Stimulated activated CD4-positive, alpha-beta T cell treated with anti-CD3 and anti-CD28 coated beads, Interleukin-1b, Interleukin-23, amount 100 ng/mL, for 24 hours (primary cell): ENCODE results near the gene PDE10A.

Experiments used
- DNase-seq, 4 experiments: peaks; one replicate each; pipeline ENCODE4 v3.0.0-alpha.2; 2020; ENCODE audit warnings: low read depth in 4 of 4, low spot score in 1 of 4

PDE10A gene

DNA sequence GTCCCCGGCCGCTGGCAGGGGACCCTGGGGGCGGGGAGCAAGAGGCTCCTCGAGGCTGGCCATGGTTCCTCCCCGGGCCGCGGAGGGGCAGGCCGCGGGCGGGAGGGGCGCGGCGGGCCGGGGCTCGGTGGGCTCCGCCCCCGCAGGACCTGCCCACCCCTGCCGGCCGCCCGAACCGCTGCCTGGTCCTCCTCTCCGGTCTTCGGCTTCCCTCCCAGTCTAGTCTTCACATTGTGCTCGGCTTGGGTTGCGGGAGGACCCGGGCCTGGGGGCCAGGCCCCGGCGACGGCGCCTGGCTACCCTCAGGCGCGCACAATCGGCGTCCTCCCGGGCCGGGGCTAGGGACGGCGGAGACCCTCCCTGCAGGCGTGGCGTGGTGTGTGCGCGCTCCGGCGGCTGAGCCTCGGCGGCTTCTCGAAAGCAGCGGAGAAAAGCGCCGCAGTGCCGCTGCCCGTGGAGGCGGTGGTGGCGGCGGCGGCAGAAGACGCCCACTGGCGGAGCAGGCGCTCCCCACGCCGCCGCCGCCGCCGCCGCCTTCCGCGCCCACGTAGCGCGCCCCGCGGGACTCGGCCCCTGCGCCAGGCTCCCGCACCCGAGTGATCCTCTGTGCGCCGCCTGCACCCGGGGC is at the start of gene PDE10A:
PDE10A (minus strand) TSS at position 493 of the 628 bp plus-strand sequence; CDS start at position 63, 430 bp downstream.
- DNase-seq = no peak

DNA sequence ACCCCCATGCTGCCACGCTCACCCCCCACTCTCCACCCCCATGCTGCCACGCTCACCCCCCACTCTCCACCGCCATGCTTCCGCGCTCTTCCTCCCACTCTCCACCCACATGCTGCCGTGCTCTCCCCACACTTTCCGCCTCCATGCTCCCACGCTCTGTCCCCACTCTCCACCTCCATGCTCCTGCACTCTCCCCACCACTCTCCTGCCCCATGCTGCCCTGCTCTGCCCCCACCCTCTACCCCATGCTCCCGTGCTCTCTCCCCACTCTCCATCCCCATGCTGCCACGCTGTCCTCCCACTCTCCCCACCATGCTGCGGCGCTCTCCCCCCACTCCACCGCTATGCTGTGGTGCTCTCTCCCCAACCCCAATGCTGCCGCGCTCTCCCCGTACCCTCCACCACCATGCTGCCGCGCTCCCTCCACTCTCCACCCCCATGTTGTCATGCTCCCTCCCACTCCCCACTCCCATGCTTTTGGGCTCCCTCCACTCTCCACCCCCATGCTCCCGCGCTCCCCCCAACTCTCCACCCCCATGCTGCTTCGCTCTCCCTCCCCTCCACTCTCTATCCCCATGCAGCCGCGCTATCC is 46.0 kb upstream of the PDE10A start:
- no peak for DNase-seq

DNA sequence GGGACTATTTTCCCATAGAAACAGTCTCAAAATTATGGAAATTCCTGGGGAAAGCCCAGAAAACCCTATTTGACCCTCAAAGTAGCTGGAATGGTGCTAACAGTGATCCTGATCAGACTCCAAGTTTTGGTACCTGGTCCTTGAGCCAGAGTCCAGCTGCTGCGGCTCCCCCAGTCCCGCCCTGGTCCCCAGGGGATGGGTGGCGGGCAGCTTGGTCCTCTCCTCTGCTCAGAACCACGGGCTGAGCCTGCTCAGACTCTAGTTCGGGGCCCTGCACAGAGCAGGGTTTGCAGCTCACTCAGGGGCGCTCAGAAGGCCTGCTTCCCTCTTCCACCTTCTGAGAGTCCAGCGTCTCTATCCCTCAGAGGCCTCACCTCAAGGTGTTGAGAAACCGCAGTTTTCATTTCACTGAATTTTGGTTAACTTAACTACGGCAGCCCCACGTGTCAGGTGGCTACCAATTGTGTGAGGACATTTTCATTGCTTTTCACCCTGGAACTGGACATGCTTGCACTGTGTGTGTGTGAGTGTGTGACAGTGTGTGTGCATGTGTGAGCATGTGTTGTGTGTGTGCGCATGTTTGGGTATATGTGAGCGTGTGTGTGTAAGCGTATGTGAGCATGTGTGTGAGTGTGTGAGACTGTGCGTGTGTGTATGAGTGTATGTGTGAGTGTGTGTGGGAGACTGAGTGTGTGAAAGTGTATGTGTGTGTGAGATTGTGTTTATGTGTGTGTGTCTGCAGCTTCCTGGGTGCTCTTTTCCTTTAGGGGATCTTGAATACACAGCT is 44.2 kb upstream of the PDE10A start:
- no peak for DNase-seq

DNA sequence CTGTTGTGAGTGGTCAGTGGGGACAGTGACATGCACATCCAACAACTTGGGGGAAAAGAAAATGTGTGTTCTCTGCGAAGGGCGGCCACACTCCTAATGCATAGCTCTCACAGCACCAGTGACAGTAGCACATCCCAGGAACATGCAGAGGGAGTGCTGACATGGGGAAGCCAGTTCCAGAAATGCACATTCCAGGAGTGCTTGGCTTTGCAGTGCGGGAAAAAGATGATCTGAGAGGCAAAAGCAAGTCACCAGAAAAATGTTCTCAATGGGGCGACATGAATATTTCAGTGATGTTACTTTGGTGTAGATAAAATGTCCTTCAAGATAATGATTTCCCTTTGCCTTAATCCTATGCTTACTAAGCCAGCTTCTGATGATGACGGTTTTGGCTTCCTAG is 42.9 kb upstream of the PDE10A start:
- no peak for DNase-seq

DNA sequence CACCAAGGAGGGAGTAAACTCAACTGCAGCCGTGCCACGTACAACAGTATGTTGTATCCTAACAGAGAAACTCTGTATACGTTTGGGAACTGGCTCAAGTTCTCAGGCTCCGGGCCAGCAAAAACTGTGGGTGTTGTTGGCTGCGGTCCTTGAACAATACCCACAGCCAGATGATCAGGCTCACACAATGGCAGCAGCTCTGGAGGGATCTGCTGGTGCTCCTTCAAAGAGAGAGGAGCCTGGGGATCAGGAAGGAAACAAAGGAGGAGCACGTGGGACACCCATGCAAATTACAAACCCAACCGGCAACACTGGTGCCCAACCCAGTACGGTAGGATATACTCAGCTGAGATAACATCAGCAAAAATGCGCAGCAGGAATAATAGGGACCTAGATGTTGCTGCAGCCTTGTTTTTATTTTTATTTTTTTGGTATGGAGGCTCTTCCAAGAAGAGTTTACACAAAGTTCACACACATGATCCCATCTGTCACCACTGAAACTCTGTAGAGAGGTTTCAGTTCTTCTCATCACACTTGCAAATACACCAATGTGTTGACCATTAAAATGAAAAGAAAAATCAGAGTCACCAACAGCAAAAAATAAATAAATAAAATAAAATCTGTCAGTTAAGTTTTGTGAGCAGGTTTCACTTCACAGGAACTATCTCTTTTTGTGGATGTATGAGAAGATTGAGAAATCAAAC is 41.2 kb upstream of the PDE10A start:
- DNase-seq = no peak

DNA sequence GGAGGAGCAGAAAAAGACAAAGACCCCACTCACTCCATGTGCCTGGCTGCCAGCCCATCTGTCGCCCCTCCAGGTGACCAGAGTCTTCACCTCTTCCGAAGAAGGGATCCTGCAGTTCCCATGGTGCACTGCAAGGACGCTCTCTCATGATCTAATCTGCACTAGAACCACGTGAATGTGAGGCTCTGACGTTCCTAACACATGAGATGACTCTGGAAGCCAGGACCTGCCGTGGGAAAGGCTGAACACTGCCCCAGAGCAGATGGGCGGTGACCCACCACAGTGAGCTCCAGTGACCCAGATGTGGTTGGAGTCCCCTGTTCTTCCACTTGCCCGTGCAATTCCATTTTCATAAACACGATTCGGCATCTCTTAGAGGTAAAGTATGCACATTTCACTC is 39.6 kb upstream of the PDE10A start:
- DNase-seq = no peak

DNA sequence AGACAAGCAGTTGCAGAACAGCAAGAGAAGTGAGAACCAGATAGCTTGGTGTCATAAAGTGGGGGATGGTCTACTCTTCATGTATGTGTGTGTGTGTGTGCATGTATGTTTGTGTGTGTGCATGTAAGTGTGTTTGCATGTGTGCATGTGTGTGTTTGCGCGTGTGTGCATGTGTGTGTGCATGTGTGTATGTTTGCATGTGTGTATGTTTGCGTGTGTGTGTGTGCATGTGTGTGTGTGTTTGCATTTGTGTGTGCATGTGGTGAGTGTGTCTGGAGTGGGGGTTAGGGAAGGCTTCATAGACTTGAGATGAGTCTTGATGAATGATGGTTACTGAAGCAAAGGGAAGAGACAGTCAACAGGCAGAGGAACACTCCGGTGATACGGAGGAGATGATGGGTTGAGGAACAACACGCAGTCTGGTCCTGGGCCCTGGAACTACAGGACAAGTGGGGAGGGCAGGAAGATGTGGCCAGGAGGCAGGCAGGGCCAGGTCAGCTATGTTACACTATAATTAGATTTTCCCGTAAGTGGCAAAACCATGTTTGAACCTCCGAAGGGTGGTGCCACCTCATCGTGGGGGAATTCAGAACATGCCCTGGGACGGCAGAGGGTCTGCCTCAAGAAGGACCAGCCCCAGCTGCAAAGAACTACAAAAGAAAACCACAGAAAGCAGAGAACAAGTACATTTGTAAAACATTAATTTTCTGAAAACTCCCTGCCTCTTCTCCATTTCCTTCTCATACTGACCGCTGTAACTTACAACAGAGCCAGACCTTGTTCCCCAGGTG is 38.7 kb upstream of the PDE10A start:
- DNase-seq = no peak

DNA sequence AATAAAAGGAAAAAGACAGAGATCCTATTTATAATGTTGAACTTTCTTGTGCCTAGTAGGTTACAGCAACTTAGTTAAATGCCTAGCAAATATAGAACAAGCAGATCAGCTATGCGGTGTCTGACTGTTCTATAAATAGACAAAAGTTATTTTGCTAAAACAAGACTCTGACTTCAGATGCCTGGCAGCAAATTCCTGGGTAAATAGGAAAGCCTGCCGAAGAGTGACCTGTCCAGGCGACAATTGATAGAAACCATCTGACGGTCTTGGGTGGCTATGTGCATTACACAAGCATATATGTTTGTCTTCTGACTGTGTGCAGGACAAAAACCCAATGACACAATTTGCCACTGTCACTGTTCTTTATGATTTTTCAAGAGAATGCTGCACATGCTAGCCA is 38.0 kb upstream of the PDE10A start:
- no peak for DNase-seq

DNA sequence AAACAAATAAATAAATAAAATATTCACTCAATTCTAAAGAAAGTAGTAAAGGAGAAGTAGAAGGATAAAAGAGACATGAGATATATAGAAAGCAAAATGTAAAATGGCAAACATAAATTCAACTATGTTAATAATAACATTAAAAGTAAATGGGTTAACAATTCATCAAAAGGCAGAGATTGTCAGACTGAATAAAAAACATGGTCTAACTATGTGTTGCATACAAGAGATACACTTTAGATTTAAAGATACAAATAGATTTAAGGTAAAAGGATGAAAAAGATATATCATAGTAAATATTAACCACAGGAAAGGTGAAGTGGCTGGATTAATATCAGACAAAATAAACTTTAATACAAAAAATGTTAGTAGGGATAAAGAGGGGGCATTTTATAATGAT is 35.8 kb upstream of the PDE10A start:
- no peak for DNase-seq

DNA sequence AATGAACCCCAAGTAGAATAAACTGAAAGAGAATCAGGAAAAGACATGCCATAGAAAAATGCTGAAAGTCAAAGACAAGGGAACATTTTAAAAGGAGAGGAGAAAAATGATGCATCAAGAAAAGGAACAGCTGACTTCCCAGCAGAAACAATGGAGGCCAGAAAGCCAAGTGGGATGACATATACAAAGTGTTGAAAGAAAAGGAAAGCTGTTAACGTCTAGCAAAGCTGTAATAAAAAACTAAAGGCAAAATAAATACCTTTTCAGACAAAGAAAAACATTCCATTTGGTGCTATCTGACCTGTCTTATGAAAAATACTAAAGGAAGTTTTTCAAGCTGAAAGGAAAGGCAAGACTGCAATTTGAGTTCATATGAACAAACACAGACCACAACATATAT is 34.1 kb upstream of the PDE10A start:
- DNase-seq = no peak

DNA sequence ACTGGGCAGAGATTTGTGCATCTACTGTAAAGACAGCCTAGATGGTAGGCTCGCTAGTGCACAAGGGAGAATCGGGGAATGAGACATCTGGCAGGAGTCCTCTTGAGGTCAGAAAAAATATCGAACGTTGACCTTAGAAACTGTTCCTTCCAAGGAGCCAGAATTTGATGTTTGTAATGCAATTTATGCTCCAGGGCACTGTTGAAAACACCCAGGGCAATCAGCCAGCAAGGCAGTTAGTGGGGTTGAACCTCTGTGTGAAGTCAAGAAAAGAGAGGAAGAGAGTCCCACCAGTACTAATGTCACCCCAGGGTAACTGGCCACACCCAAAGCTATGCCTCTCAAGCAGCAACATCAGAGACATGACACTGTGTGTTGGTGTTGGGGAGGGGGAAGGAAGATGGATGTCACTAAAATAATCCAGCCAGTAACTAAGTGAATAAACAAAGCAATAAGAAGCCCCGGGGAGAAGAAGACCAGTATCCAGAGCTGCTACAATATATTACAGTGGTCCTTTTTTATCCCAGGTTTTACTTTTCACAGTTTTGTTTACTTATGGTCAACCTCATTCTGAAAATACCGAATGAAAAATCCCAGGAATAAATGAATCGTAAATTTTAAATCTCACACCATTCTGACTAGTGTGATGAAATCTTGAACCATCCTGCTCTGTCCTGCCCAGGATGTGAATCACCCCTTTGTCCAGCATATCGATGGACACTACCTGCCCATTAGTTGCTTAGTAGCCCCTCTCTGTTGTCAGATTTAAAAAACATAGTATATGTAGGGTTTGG is 32.9 kb upstream of the PDE10A start:
- DNase-seq = no peak

DNA sequence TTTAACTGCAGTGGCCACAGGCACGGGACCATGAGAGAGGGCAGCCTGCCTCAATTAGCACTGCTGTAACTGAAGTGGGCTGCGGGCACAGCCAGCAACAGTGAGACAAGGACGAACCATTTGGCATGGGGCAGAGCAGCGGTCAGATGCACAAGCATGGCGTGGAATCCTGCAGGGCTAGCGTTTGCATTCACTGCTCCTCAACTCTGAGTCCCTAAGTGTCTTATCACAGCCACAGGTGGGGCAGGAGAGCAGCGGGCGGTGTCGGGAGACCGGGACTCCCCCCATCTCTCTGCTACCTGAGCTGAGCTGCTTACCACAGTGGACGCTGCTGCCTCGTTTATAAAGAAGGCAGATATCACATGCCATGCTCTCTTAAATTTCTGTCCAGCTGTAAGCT is 31.3 kb upstream of the PDE10A start:
- no peak for DNase-seq

DNA sequence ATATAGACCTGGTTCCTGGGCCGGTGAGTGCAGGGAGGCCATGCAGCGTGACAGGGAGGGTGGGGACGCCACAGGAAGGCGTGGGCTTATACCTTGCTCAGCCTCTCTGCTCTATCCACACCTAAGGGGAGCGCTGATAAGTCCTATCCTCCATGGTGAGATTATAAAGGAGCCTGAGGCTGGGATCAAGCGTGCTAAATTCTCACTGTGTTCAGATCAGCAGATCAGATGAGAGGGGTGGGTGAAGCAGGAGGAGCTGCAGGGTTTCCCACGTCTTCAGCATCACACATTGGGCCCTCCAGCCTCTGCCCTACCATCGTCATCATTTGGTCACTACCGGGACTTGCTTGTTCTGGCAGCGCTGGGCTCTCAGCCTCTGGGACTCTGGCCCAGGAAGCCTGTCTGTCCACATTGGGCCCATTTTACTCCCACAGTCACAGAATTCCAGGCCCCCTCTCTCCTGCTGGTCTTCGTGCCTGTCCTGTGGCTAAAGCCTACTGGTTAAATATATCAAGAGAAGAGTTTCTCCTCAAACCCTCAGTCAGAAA is 29.1 kb upstream of the PDE10A start:
- DNase-seq = no peak

DNA sequence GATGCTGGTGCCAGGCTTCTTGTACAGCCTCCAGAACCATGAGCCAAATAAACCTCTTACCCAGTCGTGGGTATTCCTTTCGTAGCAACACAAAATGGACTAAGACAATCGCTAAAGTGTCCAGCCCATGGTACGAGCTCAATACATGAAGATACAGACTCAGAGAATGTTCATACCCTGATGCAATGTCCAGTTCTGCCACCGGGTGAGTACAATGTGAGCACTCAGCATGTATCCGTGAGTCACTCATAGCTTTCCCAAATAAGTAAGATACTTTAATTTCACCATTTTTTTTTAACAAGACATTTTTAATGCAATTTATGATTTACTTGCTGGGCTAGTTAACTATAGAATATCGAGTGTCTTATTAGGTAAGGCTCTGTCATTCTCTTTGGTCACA is 26.7 kb upstream of the PDE10A start:
- no peak for DNase-seq

DNA sequence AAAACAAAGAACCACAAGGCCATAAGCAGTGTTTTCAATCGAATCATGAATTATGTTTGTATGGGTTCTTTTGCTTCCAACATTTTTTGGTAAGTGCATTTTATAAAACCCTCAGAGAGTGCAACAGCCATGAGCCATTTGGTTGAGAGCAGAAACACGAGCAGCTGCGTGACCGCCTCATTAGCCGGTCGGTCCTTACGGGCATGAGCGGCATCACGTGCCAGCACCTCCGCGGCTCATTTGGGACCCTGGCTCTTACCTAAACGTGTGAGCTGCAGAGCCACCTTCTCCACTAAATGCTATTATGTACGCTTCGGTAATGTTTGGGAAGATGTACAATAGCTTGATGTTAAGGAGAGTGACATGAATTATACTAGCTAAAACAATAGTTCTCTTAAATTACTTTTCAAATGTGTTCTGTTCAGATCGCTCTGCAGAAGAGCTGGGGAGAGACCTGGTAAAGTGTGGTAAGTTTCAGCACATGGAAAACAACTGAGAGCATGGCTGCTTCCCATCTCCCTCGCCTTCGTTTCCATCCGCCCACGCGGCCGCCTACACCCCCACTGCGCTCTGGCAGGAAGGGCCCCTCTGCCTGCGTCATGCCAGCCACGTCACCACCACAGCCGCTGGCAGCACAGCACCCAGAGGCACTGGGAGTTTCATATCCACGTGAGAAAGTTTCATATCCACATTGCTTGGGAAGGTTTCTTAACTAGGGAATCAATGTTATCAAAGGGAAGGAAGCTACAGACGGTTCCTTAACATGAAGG is 23.7 kb upstream of the PDE10A start:
- DNase-seq = no peak

DNA sequence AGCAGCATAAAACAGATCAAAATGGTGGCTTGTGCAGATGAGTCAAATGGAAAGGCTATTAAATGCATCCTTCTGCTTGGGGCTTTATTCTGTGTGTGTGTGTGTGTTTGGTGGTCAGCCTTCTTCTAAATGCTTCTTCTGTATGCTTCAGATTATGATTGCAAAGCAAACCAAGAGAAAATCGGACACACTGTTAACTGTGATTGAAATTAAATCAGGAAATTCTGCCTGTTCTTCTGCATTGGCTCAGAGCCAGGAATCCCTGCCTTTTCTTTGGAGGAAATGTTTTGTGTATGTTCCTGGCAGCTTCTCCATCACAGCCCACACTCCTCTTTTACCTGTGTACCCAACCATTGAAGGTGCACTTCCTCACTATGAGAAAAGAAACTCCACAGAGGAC is 22.3 kb upstream of the PDE10A start:
- no peak for DNase-seq

DNA sequence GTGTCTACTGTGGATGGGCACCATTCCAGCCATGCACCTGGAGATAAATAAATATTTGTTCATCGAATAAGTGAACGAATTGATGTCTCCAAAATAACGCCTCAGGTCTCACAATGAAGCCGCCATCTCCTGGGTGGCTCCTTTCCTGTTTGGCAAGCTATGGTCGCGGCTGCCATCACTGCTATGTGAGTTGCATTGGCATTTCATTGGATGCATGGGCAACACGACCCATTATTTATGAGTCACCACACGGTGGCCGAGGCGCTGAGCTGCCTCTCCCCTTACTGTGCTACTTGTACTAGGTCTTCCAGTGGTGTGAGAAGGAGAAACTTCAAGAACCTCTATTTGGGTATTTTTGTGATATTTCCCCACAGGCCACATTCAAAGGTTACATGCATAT is 21.3 kb upstream of the PDE10A start:
- DNase-seq = no peak

DNA sequence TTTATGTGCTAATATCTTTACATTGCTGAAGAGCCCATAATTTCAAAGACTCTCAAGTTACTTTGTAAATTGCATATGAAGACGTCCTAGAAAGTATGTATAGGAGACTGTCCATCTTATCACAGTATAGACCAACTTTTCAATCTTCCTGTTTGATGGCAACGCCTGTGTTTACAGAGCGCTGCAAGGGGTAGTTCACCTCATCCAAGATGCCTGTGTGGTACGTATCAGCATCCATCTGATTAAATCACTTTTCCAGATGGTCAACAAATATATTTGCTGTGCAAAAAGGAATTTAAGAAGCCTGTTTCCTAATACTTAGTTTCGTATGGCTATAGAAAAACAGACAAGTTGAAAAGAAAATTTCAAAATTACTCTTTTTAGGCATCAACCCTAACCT is 17.9 kb upstream of the PDE10A start:
- DNase-seq = no peak

DNA sequence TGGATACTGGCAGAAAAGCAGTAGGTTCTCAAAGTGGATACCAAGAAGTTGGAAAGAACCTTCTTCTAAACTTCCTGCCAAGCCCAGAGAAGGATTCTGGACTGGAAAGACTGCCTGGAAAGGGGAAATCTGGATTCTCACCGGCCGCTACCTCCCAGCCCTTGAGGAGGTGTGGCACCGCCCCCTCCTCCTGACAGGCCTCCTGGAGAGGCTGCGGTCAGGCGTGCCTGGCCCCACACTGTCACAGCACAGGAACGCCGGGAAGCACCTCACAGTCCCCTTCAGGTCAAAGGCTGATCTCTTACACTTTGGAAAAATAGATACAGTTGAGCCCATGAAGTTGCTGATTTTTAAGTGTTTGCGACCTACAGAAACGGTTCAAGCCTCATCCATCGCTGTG is 16.3 kb upstream of the PDE10A start:
- no peak for DNase-seq
